ENCODE data around the gene FARS2. TPM values are rescaled to one million over a fixed set of nuclear protein-coding genes. Genes with fewer than 3 reads are reported as not detected.

FARS2 gene
- total RNA-seq, 2 experiments from 2014 or later, result 18.4 to 20.0 TPM

DNA sequence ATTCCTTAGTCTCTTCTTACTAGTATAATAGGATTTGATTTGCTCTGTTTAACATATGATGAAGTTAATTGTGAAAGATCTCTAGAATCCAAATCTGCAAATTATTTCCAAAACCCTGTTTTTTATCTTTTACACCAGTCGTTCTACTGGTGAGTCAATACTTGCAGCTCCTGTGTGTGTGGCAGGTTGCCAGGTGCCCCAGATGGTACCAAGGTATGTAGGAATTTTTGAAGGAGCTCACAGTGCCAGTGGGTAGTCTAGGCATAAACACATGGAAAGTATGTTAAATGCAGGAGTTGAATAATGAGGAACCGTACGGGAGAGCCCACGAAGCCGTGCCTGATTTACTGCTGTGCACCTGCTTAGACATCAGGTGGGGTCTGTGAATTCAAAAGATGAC, 192.2 kb downstream of the FARS2 start:
- Mint-ChIP-seq H3K36me3 (no peaks in the 10 kb centered on the region), H3K4me3 (no peak overlapping the region), H3K9me3 (no peaks in the 10 kb centered on the region), H3K4me1 (peaks cover 3% of the 10 kb centered on the region), H3K27ac (no peak overlapping the region), H3K27me3 (no peaks in the 10 kb centered on the region)
- DNase-seq, result no peak

DNA sequence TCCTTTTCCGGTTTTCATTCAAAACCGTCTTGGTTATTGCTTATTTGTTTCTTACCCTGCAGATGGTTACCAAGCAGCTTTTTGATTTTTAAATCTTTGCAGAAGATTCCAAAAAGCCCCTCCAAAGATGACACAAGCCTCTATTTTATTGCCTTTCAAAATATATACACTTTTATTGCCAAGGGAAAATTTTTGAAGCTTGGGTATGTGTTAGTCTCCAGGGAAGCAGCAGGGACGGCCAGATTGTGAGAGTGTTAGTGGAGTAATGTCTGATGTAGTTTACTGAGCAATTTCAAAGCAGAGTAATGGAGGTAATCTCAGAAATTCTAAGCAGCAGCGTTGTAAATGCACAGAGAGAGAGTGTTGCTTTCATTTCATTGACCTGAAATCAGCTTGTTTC, 193.8 kb downstream of the FARS2 start:
- Mint-ChIP-seq H3K4me3 (no peak overlapping the region), H3K4me1 (peaks cover 10% of the 10 kb centered on the region), H3K27me3 (no peaks in the 10 kb centered on the region), H3K9me3 (no peaks in the 10 kb centered on the region), H3K27ac (no peak overlapping the region), H3K36me3 (no peaks in the 10 kb centered on the region)
- DNase-seq, result no peak

DNA sequence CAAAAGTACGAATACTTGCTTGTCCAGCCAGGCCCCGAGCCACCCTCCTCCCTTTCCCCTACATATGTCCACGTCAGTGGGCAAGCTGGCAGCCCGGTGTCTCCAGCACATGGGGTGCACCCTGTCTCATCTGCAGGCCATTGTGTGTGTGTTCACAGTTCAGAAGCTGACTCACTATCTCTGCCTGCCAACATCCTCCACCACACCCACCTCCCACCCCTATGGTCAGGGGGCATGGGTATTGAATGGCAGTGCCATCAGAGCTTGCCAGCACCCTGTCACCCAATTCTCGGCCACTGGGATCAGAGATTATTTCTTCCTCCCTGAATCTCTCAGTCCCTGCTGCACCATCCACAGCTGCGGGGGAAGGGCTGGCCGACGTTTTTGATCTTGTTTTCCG, 195.7 kb downstream of the FARS2 start:
- Mint-ChIP-seq H3K36me3 (peaks cover 3% of the 10 kb centered on the region), H3K27ac (no peak overlapping the region), H3K4me3 (no peak overlapping the region), H3K4me1 (peaks cover 11% of the 10 kb centered on the region), H3K27me3 (no peaks in the 10 kb centered on the region), H3K9me3 (no peaks in the 10 kb centered on the region)
- DNase-seq, result no peak

DNA sequence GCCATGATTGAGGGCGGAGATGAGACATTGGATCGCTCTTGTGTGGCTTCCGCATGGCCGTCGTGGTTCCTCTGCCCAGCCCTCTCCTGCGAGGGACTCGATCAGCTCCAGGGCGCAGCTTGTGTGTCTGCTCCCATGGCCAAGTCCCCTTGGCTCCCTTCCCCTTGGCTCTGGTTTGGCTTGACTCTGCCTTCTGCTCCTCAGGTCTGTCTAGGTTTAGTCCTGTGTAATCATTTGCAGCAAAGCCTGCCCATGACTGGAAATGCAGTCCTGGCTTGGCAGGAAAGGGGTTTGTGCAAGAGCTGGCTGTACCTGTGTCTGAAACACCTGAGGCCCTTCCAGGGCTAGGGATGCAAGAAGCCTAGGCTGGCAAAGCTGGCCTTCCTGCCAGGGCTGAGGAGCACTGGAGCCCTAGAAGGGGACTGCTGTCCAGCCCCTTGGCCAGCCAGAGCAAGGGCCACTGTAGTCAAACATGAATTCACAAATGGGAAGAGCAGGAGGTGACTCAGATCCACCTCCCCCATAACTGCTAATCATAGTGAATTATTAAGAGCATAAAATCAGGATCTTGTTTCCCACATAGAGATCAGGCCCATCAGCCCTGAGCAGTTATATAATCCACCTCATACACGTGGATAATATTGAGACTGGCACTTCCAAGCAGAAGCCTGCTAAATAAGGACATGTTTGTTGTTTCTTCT, 196.8 kb downstream of the FARS2 start:
- Mint-ChIP-seq H3K36me3 (peaks cover 3% of the 10 kb centered on the region), H3K9me3 (no peaks in the 10 kb centered on the region), H3K4me1 (peaks cover 11% of the 10 kb centered on the region), H3K27me3 (no peaks in the 10 kb centered on the region), H3K4me3 (no peak overlapping the region), H3K27ac (no peak overlapping the region)
- DNase-seq, result no peak

DNA sequence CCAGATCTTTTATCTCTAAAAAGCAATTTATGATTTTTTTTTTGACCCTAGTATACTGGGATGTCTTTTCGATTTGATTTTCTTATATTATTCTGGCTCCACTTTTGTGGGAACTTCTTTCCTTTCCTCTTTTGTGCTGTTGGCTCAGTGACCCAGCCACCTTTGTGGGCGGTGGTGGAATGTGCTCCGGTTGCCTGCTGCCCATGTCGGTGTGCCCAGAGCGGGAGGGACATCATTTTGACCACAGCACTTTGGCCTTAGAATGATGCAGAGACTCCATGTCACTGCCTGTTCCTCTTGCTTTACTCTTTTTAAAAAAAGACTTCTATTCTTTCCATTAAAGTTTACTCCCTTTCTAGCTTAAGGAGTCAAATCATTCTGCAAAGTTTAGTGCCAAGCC, 198.0 kb downstream of the FARS2 start:
- Mint-ChIP-seq H3K36me3 (peaks cover 3% of the 10 kb centered on the region), H3K4me3 (no peak overlapping the region), H3K9me3 (no peaks in the 10 kb centered on the region), H3K27me3 (no peaks in the 10 kb centered on the region), H3K27ac (no peak overlapping the region), H3K4me1 (peaks cover 11% of the 10 kb centered on the region)
- no peak for DNase-seq

DNA sequence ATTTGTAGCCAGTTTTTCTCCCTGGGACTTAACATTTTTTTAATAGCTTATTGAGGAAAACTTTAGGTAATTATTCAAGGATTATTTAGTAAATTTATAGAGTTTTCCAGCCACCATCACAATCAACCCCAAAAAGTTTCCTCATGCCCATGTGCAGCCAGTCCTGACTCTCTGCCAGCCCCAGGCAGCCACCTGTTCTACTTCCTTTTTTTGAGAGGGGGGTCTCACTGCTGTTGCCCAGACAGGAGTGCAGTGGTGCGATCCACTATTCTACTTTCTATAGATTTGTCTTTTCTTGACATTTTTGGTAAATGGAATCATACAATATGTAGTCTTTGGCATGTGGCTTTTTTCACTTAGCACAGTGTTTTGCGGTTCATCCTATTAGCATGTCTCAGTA, 200.1 kb downstream of the FARS2 start:
- no peak for DNase-seq
- no peak overlapping the region for H3K27ac Mint-ChIP-seq
- H3K4me1 Mint-ChIP-seq, result peaks cover 16% of the 10 kb centered on the region
- H3K36me3 Mint-ChIP-seq, result peaks cover 3% of the 10 kb centered on the region
- H3K9me3 Mint-ChIP-seq, result no peaks in the 10 kb centered on the region
- no peaks in the 10 kb centered on the region for H3K27me3 Mint-ChIP-seq
- H3K4me3 Mint-ChIP-seq, result no peak overlapping the region

DNA sequence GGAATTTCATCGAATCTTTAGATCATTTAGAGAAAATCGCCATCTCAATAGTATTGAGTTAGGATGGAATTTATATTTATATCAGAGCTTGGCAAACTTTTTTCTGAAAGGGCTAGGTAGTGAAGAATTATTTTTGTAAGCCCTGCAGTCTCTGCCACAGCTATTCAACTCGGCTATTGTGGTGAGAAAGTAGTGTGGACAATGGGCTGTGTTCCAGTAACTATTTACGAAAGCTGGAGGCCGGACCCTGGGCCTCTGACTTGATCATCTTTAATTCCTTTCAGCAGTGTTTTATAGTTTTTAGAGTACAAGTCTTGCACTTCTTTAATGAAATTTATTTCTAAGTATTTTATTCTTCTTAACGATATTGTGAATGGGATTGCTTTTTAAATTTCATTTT, 201.5 kb downstream of the FARS2 start:
- Mint-ChIP-seq H3K36me3 (peaks cover 3% of the 10 kb centered on the region), H3K4me3 (no peak overlapping the region), H3K27ac (no peak overlapping the region), H3K9me3 (no peaks in the 10 kb centered on the region), H3K27me3 (no peaks in the 10 kb centered on the region), H3K4me1 (peaks cover 21% of the 10 kb centered on the region)
- no peak for DNase-seq

DNA sequence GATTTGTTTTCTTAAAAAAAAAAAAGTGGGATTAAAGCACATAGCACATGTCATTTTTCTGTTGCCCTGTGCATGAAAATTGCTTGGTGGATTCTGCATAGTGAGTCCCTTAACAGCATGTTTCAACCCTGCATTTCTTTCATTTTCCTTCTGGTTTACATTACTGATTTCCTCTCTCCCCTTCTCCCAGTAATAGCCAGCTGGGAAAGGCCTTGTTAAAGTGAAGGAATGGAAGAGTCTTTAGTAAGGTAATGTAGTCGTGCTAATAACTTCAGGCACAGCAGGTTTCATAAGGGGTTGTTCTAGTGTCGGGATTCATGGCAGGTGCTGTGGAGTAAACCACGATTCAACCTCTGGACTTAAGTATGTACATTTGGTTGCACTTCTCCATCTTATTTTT, 202.4 kb downstream of the FARS2 start:
- DNase-seq, result no peak
- H3K4me1 Mint-ChIP-seq, result peaks cover 24% of the 10 kb centered on the region
- H3K4me3 Mint-ChIP-seq, result no peak overlapping the region
- peaks cover 3% of the 10 kb centered on the region for H3K36me3 Mint-ChIP-seq
- no peaks in the 10 kb centered on the region for H3K27me3 Mint-ChIP-seq
- H3K9me3 Mint-ChIP-seq, result no peaks in the 10 kb centered on the region
- H3K27ac Mint-ChIP-seq, result no peak overlapping the region

DNA sequence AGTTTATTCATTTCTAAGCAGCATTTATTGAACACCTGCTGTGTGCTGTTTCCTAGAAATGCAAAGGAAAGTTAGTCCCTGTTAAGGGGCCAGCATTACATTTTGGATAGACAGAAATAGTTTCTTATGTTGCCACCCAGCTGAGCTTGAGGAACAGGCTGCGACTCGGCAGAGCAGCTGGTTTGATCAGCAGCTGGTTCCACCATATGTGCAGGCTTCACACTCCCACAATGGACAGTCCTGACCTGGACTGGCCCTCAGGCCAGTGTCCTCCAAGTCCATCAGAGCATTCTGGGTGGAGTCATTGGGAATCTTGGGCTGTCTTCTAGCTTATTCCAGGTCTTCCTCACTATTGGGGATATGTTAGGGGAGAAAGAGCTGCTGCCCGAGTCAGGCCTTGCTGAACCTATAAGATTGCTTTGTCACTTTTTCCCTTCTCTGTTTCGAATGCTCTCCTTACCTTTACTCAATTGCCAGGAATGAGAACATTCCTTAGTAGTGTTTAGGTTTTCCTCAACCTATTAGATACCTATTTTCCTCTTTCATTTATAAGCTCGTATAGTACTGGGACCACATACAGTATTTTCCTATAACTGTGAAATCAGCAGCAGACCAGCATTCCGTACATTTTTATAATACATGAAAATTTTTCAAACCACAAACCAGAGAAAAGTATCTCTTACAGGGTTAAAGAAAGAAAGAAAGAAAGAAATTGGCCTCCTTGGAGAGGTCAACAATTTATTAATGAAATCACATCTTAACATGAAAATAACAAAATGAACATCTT, 203.0 kb downstream of the FARS2 start:
- no peak for DNase-seq
- no peak overlapping the region for H3K27ac Mint-ChIP-seq
- H3K27me3 Mint-ChIP-seq, result no peaks in the 10 kb centered on the region
- H3K4me1 Mint-ChIP-seq, result peaks cover 22% of the 10 kb centered on the region
- no peaks in the 10 kb centered on the region for H3K9me3 Mint-ChIP-seq
- no peak overlapping the region for H3K4me3 Mint-ChIP-seq
- H3K36me3 Mint-ChIP-seq, result peaks cover 3% of the 10 kb centered on the region

DNA sequence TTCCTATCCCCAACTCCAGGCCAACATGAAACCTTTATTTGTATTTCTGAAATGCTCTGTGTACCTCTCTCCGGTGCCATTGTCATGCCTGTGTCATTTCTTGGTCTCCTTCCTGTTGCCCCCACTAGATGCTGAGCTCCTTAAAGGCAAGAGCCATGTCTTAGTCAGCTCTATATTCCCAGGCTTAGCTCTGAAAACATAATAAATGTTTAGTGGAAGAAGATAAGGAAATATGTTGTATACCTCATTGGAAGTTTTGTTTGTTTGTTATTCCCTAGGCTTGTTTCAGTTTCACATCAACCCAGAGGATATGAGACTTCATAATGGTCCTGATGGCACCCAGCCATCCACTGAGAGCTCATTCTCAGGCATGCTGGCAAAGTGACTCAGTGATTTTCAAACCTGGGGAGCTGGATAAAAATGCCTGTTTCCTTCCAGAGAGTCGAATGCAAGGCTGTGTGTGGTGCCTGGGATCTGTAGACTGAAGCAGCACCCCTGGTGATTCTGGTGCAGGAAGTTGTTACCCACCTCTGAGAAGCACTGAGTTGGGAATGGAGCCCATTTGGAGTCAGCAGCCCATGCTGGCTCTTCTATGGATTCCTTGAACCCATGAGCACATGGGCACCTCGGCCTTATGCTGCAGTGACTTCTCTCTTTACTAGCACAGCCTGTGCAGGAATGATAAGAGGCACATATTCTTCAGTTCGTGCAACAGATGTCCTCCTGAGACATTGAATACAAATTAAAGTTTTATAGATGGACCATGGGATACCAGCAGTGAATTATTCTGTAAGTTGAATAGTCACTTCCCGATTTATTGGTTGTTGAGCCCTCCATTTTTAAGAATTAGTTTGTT, 205.2 kb downstream of the FARS2 start:
- Mint-ChIP-seq H3K27me3 (no peaks in the 10 kb centered on the region), H3K36me3 (peaks cover 1% of the 10 kb centered on the region), H3K4me3 (no peak overlapping the region), H3K27ac (no peak overlapping the region), H3K4me1 (peaks cover 13% of the 10 kb centered on the region), H3K9me3 (no peaks in the 10 kb centered on the region)
- no peak for DNase-seq

DNA sequence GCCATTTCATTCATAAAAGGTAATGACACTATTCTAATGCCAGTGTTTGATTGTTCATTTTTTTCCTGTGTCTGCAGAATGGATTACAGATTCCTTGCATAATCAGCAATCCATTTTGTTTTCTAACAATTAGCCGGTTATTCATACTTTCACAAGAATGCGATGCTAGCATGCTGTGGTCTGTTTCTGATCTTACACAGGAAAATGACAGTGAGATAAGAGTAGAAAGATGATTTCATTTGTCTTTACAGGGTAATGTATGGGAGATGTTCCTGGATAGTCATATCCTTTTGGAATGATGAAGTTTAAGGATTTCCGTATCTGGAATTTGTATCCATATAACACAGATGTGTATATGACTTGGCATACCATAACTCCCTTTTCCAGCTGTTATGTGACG, 207.3 kb downstream of the FARS2 start:
- Mint-ChIP-seq H3K9me3 (no peaks in the 10 kb centered on the region), H3K4me1 (peaks cover 13% of the 10 kb centered on the region), H3K27me3 (no peaks in the 10 kb centered on the region), H3K36me3 (no peaks in the 10 kb centered on the region), H3K27ac (no peak overlapping the region), H3K4me3 (no peak overlapping the region)
- no peak for DNase-seq

DNA sequence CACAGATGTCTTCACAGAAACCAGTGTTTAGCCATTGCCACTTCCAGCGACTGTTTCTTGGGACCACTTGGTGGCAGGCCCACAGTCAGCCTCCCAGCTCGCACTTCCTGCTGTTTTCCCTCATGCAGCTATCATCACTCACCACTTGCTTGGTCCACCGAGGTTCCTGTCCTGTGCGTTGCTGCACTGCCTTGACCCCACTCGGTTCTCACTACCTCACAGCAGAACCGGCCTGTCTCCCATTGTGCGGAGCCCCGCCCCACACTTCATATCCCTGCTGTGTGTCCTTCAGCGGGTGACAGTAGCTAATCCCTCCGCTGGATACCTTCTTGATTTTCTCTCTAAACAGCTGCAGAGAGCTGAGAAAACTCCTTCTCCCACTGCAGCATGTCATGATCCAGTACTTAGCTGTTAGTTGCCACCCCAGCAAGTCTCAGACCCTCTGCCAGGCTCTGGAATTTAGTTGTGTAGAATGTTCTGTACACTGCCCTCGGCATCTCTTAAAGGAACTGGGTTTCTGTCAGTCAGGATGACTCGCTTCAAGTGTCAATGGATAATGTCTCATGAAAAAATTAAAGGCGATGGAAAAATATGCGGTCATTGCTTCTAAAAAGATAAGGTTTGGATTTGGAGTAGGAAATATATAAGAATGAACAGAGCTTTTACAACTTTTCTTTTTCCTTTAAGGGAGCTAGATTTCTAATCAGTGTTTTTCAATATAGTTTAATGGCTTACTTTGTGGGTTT, 208.0 kb downstream of the FARS2 start:
- DNase-seq, result no peak
- H3K4me3 Mint-ChIP-seq, result no peak overlapping the region
- peaks cover 13% of the 10 kb centered on the region for H3K4me1 Mint-ChIP-seq
- no peaks in the 10 kb centered on the region for H3K9me3 Mint-ChIP-seq
- H3K27ac Mint-ChIP-seq, result no peak overlapping the region
- H3K27me3 Mint-ChIP-seq, result no peaks in the 10 kb centered on the region
- no peaks in the 10 kb centered on the region for H3K36me3 Mint-ChIP-seq

DNA sequence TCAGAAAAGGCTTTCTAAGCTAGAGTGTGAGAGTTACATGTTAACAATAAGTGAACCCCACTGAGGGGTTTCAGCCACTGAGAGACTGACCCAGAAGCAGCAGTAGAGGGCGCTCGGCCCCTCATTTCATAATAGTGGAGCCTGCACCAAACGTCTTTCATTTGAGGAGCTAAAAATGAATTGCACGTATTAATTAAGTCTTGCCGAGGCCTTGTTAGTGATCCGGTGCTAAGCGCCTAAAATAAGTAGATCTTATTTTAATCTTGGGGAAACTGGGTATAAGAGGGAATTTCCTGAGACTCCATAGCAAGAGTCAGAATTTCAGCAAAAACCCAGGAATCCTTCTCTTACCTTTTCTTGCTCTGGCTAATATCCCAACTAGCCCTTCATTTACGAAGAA, 209.7 kb downstream of the FARS2 start:
- peak; percentile 57 for DNase-seq
- Mint-ChIP-seq H3K27me3 (no peaks in the 10 kb centered on the region), H3K9me3 (no peaks in the 10 kb centered on the region), H3K4me3 (no peak overlapping the region), H3K27ac (no peak overlapping the region), H3K4me1 (peaks cover 8% of the 10 kb centered on the region), H3K36me3 (no peaks in the 10 kb centered on the region)

DNA sequence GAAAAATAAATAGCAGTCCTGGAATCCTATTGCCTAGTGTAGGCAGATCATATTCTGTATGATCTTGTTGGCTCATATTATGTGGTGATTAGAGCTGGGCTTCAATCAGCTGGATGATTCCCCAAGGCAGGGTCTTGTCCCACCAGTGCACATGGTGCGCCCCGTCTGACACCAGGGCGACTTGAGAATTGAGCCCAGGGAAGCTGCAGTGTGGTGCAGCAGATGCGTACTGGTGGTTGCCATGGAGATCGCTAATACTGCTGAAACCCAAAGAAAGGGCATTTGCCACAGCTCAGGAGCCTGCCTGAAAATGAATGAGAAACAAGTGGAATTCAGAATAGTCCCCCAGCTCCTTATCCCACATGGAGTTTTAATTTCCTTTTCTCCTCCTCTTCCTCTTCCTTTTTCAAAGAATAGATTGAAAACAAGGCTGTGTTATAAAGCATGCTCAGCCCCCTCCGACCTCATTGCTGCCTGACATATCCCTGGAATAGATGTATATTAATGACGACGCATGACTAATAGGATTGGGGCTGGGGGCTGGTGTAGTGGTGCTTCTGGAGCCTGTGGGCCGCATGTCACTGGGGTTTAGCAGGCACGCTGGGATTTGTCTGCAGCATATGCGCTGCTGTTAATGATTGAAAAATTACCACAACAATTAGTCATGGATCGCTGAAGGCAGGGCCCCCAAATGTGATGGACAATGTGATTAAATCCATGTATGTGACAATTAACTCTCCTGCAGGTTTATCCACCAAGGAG, 210.5 kb downstream of the FARS2 start:
- H3K4me3 Mint-ChIP-seq, result no peak overlapping the region
- H3K4me1 Mint-ChIP-seq, result peaks cover 6% of the 10 kb centered on the region
- DNase-seq, result no peak
- H3K27ac Mint-ChIP-seq, result no peak overlapping the region
- no peaks in the 10 kb centered on the region for H3K9me3 Mint-ChIP-seq
- H3K36me3 Mint-ChIP-seq, result no peaks in the 10 kb centered on the region
- no peaks in the 10 kb centered on the region for H3K27me3 Mint-ChIP-seq

All from activated naive CD8-positive, alpha-beta T cell treated with anti-CD3 and anti-CD28 coated beads for 36 hours (primary cell).